H9 (cell line): ENCODE results near the gene RALGAPA2. TPM values are rescaled to one million over a fixed set of nuclear protein-coding genes. Genes with fewer than 3 reads are reported as not detected.

ENCODE experiments used
- DNase-seq: peaks from one replicate; pipeline ENCODE4 v3.0.0-alpha.2; 2017
- H2AFZ ChIP-seq: one replicate; pipeline ENCODE4 v1.6.1; 2013; ENCODE audit warnings: mild to moderate bottlenecking, low read length, control low read depth, moderate library complexity
- H2AK5ac ChIP-seq: 2 replicates; pipeline ENCODE4 v1.6.1; 2013; ENCODE audit warnings: low read length, control low read depth, mixed read lengths; ENCODE audit not compliant: insufficient read length
- H2BK120ac ChIP-seq: one replicate; pipeline ENCODE4 v1.6.1; 2013; ENCODE audit warnings: low read depth, mild to moderate bottlenecking, low read length, control low read depth, inconsistent platforms; ENCODE audit not compliant: poor library complexity, severe bottlenecking
- H2BK12ac ChIP-seq: 2 replicates; pipeline ENCODE4 v1.6.1; 2013; ENCODE audit warnings: low read length, control low read depth, mixed read lengths, low read depth; ENCODE audit not compliant: insufficient read length
- H2BK15ac ChIP-seq: 2 replicates; pipeline ENCODE4 v1.6.1; 2013; ENCODE audit warnings: low read depth, low read length, control low read depth
- H2BK20ac ChIP-seq: one replicate; pipeline ENCODE4 v1.6.1; 2013; ENCODE audit warnings: low read depth, mild to moderate bottlenecking, low read length, control low read depth, inconsistent platforms; ENCODE audit not compliant: poor library complexity, severe bottlenecking
- H2BK5ac ChIP-seq: 2 replicates; pipeline ENCODE4 v1.6.1; 2013; ENCODE audit warnings: low read length, control low read depth, mixed read lengths; ENCODE audit not compliant: insufficient read length
- H3K14ac ChIP-seq: 2 replicates; pipeline ENCODE4 v1.6.1; 2013; ENCODE audit warnings: low read length, control low read depth; ENCODE audit not compliant: insufficient read depth
- H3K18ac ChIP-seq: 2 replicates; pipeline ENCODE4 v1.6.1; 2013; ENCODE audit warnings: low read depth, mild to moderate bottlenecking, mixed read lengths, low read length, control low read depth; ENCODE audit not compliant: insufficient read length
- H3K23ac ChIP-seq: 2 replicates; pipeline ENCODE4 v1.6.1; 2013; ENCODE audit warnings: low read length, control low read depth, mixed read lengths, low read depth; ENCODE audit not compliant: insufficient read length
- H3K23me2 ChIP-seq: 2 replicates; pipeline ENCODE4 v1.6.1; 2013; ENCODE audit warnings: low read depth, mild to moderate bottlenecking, mixed read lengths, low read length, control low read depth; ENCODE audit not compliant: insufficient read length, poor library complexity, severe bottlenecking
- H3K27ac ChIP-seq: 2 replicates; pipeline ENCODE4 v1.5.1; 2013; ENCODE audit warnings: low read length, control low read depth, mixed read lengths, low read depth; ENCODE audit not compliant: insufficient read length
- H3K27me3 ChIP-seq: 2 replicates; pipeline ENCODE4 v1.6.1; 2013; ENCODE audit warnings: low read length, control low read depth, inconsistent platforms; ENCODE audit not compliant: insufficient read depth
- H3K4ac ChIP-seq: 2 replicates; pipeline ENCODE4 v1.6.1; 2013; ENCODE audit warnings: low read depth, mild to moderate bottlenecking, control low read depth, inconsistent platforms, low read length, moderate library complexity
- H3K4me1 ChIP-seq: 2 replicates; pipeline ENCODE4 v1.6.1; 2013; ENCODE audit warnings: low read length, control low read depth, inconsistent platforms; ENCODE audit not compliant: insufficient read depth
- H3K4me2 ChIP-seq: 2 replicates; pipeline ENCODE4 v1.6.1; 2013; ENCODE audit warnings: low read length, control low read depth, mixed read lengths; ENCODE audit not compliant: insufficient read length, insufficient read depth
- H3K56ac ChIP-seq: 2 replicates; pipeline ENCODE4 v1.6.1; 2013; ENCODE audit warnings: low read depth, mild to moderate bottlenecking, mixed read lengths, low read length, control low read depth; ENCODE audit not compliant: insufficient read length
- H3K79me1 ChIP-seq: 2 replicates; pipeline ENCODE4 v1.6.1; 2013; ENCODE audit warnings: low read depth, mild to moderate bottlenecking, moderate library complexity, low read length, control low read depth, inconsistent platforms; ENCODE audit not compliant: insufficient read depth, poor library complexity, severe bottlenecking
- H3K79me2 ChIP-seq: 2 replicates; pipeline ENCODE4 v1.6.1; 2013; ENCODE audit warnings: low read length, control low read depth, inconsistent platforms; ENCODE audit not compliant: insufficient read depth
- H3K9ac ChIP-seq: 2 replicates; pipeline ENCODE4 v1.6.1; 2013; ENCODE audit warnings: low read length, control low read depth, mixed read lengths; ENCODE audit not compliant: insufficient read length; ENCODE audit errors: extremely low read depth
- H3K9me3 ChIP-seq: one replicate; pipeline ENCODE4 v1.6.1; 2013; ENCODE audit warnings: low read depth, low read length, inconsistent platforms; ENCODE audit not compliant: control insufficient read depth
- H3T11ph ChIP-seq: one replicate; pipeline ENCODE4 v1.6.1; 2013; ENCODE audit warnings: mild to moderate bottlenecking, low read length, control low read depth, inconsistent platforms
- H4K20me1 ChIP-seq: one replicate; pipeline ENCODE4 v1.6.1; 2013; ENCODE audit not compliant: control insufficient read depth, insufficient read length, insufficient read depth
- H4K5ac ChIP-seq: 2 replicates; pipeline ENCODE4 v1.6.1; 2013; ENCODE audit warnings: low read depth, mild to moderate bottlenecking, mixed read lengths, low read length, control low read depth; ENCODE audit not compliant: insufficient read length
- H4K8ac ChIP-seq: replicated peaks from 2 replicates; pipeline ENCODE4 v1.6.1; 2013; ENCODE audit warnings: low read length, control low read depth, mixed read lengths, low read depth; ENCODE audit not compliant: insufficient read length
- H4K91ac ChIP-seq: 2 replicates; pipeline ENCODE4 v1.6.1; 2013; ENCODE audit warnings: low read depth, mild to moderate bottlenecking, moderate library complexity, mixed read lengths, low read length, control low read depth; ENCODE audit not compliant: insufficient read length
- H3K27ac Mint-ChIP-seq, 3 experiments: 2 replicates in 2 of 3; 3 replicates in 1 of 3; pipeline ENCODE4 v1.8.0; 2020 to 2021; ENCODE audit warnings: mixed read lengths in 3 of 3, mild to moderate bottlenecking in 1 of 3, moderate library complexity in 1 of 3
- H3K27me3 Mint-ChIP-seq: 2 replicates; pipeline ENCODE4 v1.8.0; 2021; ENCODE audit warnings: low read depth, mild to moderate bottlenecking, moderate library complexity, mixed read lengths
- H3K36me3 Mint-ChIP-seq, 3 experiments: 2 replicates in 2 of 3; 3 replicates in 1 of 3; pipeline ENCODE4 v1.8.0; 2020 to 2021; ENCODE audit warnings: low read depth in 3 of 3, mixed read lengths in 3 of 3; ENCODE audit not compliant: insufficient read depth in 1 of 3
- H3K4me1 Mint-ChIP-seq, 2 experiments: 2 replicates each; pipeline ENCODE4 v1.8.0; 2020; ENCODE audit warnings: mixed read lengths in 2 of 2
- H3K4me3 Mint-ChIP-seq, 2 experiments: 2 replicates in 1 of 2; 3 replicates in 1 of 2; pipeline ENCODE4 v1.8.0; 2020 to 2021; ENCODE audit warnings: mild to moderate bottlenecking in 2 of 2, mixed read lengths in 2 of 2, moderate library complexity in 1 of 2
- H3K9me3 Mint-ChIP-seq, 2 experiments: 2 replicates in 1 of 2; 3 replicates in 1 of 2; pipeline ENCODE4 v1.8.0; 2020; ENCODE audit warnings: mild to moderate bottlenecking in 2 of 2, mixed read lengths in 2 of 2, moderate library complexity in 1 of 2
- WGBS: extraction: QIAGEN DNeasy Blood & Tissue Kit; methylation state at CpG from one replicate; pipeline ENCODE4 v1.1.7; 2013; ENCODE audit warnings: missing lambda C conversion rate, low lambda C conversion rate, mixed read lengths; ENCODE audit not compliant: insufficient read length; ENCODE audit errors: extremely low coverage; 5-methylcytosine and 5-hydroxymethylcytosine counted together
- total RNA-seq: library from RNA; stranded (reverse); gene quantifications from 2 replicates; pipeline ENCODE4 v1.2.1, GENCODE V29; 2021
- TF ChIP-seq, protein P1 (sequence below): fragments of 200-600 bp; sonication (generic); conservative IDR thresholded peaks from 3 replicates; pipeline ENCODE4 v1.8.0; 2021; ENCODE audit warnings: antibody characterized with exemption, mild to moderate bottlenecking

The RALGAPA2 gene
- total RNA-seq, 1 experiment from 2014 or later = 16.6 TPM

DNA sequence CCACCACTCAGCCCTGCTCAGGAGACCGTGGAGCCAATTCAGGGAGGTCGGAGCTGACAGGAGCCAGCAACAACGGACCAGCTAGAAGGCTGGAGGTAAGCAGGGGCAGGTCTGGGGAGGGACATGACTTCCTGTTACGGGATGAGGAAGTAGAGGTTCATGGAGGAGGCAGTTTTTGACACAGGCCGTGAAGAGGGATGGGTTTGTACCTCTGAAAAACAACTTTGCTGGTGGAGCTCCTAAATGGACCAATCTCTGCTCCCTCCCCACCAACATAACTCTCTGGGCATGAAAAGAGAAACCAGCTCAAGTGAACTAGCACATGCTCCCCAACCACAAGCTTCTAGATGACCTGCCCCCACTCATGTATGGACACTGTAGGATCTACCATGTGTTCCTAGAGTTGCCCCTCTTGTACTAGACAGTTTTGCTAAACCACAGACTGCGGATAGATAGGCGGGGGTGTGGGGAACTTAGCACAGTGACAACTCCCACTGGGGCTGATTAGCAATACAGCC, 31.4 kb downstream of the RALGAPA2 start:
- H3K4me1 ChIP-seq = peaks cover 6% of the 10 kb centered on the region; the same call in 1 of the 2 replicates
- no peak overlapping the region for H4K8ac ChIP-seq
- H4K20me1 ChIP-seq = no peaks in the 10 kb centered on the region
- Mint-ChIP-seq H3K9me3 (no peaks in the 10 kb centered on the region), H3K4me3 (no peak overlapping the region), H3K4me1 (peaks cover 6 to 9% of the 10 kb centered on the region in 2 experiments; a peak in 3 of 4 replicates), H3K36me3 (peaks cover 5 to 15% (median 13%) of the 10 kb centered on the region in 3 experiments; a peak in 6 of 7 replicates), H3K27me3 (no peaks in the 10 kb centered on the region), H3K27ac (peak overlapping the region in 1 of 3 experiments; percentile 36; a peak in 1 of 7 replicates)
- H4K5ac ChIP-seq = no peak overlapping the region
- no peak overlapping the region for H3K27ac ChIP-seq
- no peak overlapping the region for H3K56ac ChIP-seq
- no peak overlapping the region for H3K9ac ChIP-seq
- H3K27me3 ChIP-seq = no peaks in the 10 kb centered on the region
- no peak overlapping the region for H2BK20ac ChIP-seq
- no CpG with 5 or more reads among the region's 7 CpGs for WGBS
- H3K18ac ChIP-seq = no peak overlapping the region
- 0 out of 2 replicates have a peak overlapping the region, but pooled peaks have one; percentile 45 for H3K14ac ChIP-seq
- no peaks in the 10 kb centered on the region for H3K79me2 ChIP-seq
- H2BK120ac ChIP-seq = no peak overlapping the region
- no peaks in the 10 kb centered on the region for H3K9me3 ChIP-seq
- H3K23me2 ChIP-seq = no peaks in the 10 kb centered on the region
- H2BK5ac ChIP-seq = peak overlapping the region; percentile 70
- no peak overlapping the region for H2BK12ac ChIP-seq
- no peak overlapping the region for H2AFZ ChIP-seq
- no peak overlapping the region for H3K4ac ChIP-seq
- H3K79me1 ChIP-seq = peaks cover 3% of the 10 kb centered on the region
- no peak overlapping the region for H4K91ac ChIP-seq
- DNase-seq = no peak
- H3T11ph ChIP-seq = no peak overlapping the region
- H3K23ac ChIP-seq = no peak overlapping the region
- H3K4me2 ChIP-seq = no peak overlapping the region
- H2BK15ac ChIP-seq = no peak overlapping the region
- TF ChIP-seq, protein P1, sequence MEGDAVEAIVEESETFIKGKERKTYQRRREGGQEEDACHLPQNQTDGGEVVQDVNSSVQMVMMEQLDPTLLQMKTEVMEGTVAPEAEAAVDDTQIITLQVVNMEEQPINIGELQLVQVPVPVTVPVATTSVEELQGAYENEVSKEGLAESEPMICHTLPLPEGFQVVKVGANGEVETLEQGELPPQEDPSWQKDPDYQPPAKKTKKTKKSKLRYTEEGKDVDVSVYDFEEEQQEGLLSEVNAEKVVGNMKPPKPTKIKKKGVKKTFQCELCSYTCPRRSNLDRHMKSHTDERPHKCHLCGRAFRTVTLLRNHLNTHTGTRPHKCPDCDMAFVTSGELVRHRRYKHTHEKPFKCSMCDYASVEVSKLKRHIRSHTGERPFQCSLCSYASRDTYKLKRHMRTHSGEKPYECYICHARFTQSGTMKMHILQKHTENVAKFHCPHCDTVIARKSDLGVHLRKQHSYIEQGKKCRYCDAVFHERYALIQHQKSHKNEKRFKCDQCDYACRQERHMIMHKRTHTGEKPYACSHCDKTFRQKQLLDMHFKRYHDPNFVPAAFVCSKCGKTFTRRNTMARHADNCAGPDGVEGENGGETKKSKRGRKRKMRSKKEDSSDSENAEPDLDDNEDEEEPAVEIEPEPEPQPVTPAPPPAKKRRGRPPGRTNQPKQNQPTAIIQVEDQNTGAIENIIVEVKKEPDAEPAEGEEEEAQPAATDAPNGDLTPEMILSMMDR = no peak
- no peak overlapping the region for H2AK5ac ChIP-seq
